Right cardiac atrium (tissue), 5 donors: ENCODE results near the gene COL15A1. TPM values are rescaled to one million over a fixed set of nuclear protein-coding genes. Genes with fewer than 3 reads are reported as not detected.
"Not testable (repeated sequence)": the region's sequence is repeated elsewhere in the genome, so short reads cannot be mapped to it uniquely, and the experiment has no call there.

Experiments used
- ATAC-seq, 2 donors: fragments of 200-7000 bp; cut with Tn5 transposase; one replicate each; pipeline versions ENCODE4 v1.8.0 to v1.9.1; 2020; ENCODE audit warnings: moderate library complexity in 2 of 2, mild to moderate bottlenecking in 1 of 2
- DNase-seq, 3 donors: peaks; one replicate each; pipeline ENCODE4 v3.0.0-alpha.2; 2020
- H3K27ac ChIP-seq: one replicate; pipeline ENCODE4 v1.5.1; 2013; ENCODE audit warnings: mild to moderate bottlenecking, low read length, control low read depth, moderate library complexity
- H3K27me3 ChIP-seq: one replicate; pipeline ENCODE4 v1.6.1; 2013; ENCODE audit not compliant: control insufficient read depth, insufficient read depth
- H3K4me1 ChIP-seq: one replicate; pipeline ENCODE4 v1.6.1; 2013; ENCODE audit warnings: low read length; ENCODE audit not compliant: control insufficient read depth, insufficient read depth
- H3K4me3 ChIP-seq: one replicate; pipeline ENCODE4 v1.5.1; 2013; ENCODE audit warnings: low read length, control low read depth
- H3K9me3 ChIP-seq: one replicate; pipeline ENCODE4 v1.6.1; 2013; ENCODE audit warnings: low read length; ENCODE audit not compliant: control insufficient read depth
- WGBS: extraction: QIAGEN DNeasy Blood & Tissue Kit; methylation state at CpG from one replicate; pipeline ENCODE4 v1.1.7; 2013; 5-methylcytosine and 5-hydroxymethylcytosine counted together
- intact Hi-C, 4 donors: fragments of 100-400 bp; cut with DNase I; formaldehyde crosslinking; loops; one replicate each; pipeline versions ENCODE4 v1.11.0 to v1.14.0; 2022 to 2023
- polyA plus RNA-seq: library from polyadenylated mRNA; stranded (reverse); fragments of 200-250 nt; gene quantifications from one replicate; pipeline ENCODE4 v1.2.3, GENCODE V29; 2013
- total RNA-seq, 4 donors: library from RNA; stranded (reverse); fragmentation: NEBNext Ultra II Directional; extraction: Animal tissue kit (Norgen Biotek cat#: 25700); gene quantifications; one replicate each; pipeline ENCODE4 v1.2.1, GENCODE V29; 2021
- donor health status: healthy with polysubstance abuse.
- donor health status: DM: no; HTN: yes; CAD: no.
- donor health status: DM: no; HTN: no; CAD: no.
- donor health status: DM: no; HTN: yes; CAD: no; lungs with severe emphysema.
- donor health status: DM: yes; HTN: yes; CAD: no.

Gene COL15A1
- total and polyA plus RNA-seq, 5 donors = 22.5 to 87.1 (median 61.2) TPM

DNA sequence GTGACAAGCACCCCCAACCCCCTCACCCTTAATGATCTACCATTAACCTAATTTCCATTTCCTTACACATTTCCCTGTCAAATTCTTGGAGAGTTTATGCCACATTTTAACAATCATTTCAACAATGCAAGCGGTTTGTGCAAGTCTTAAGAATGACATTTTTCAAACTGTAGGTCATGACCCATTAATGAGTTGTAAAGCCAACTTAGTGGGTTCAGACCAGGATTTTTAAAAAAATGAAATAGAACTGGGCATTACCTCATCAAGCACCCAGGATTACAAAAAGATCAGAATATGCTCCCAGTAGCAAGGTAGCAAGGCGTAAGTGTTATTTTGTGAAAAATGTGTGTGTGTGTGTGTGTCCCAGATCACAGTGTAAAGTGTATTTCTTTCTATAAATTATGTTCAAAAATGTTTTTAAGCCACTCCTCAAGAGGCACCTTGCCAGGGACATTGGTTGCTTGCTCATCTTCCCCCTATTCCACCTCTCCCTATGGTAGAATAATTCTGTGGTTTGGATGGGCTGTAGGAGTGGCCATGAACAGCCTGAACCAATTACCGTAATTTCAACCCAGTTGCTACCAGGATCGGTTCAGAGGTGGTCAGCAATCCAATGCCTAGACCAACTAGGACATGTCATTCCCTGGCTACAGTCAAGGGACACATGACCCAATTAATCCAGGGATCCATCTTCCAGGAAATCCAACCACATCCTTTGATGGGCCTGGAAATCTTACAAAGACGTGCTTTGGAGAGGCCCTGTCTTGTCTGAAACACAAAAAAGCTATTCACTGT is 146.8 kb downstream of the COL15A1 start:
- Histone ChIP-seq H3K4me3 (no peak overlapping the region), H3K9me3 (no peaks in the 10 kb centered on the region), H3K27ac (no peak overlapping the region), H3K27me3 (no peaks in the 10 kb centered on the region), H3K4me1 (no peaks in the 10 kb centered on the region)
- 95% methylated on average over 5 of the region's 5 CpGs for WGBS
- ATAC-seq = no peak
- intact Hi-C loops = no loop called here
- no peak for DNase-seq

- ATAC-seq = peak in 1 of 2 donors; percentile 45
- no peaks in the 10 kb centered on the region for H3K9me3 ChIP-seq
- intact Hi-C loops = no loop called here
- H3K4me1 ChIP-seq = peaks cover 4% of the 10 kb centered on the region
- 65% methylated on average over 6 of the region's 6 CpGs for WGBS
- H3K4me3 ChIP-seq = no peak overlapping the region
- H3K27me3 ChIP-seq = no peaks in the 10 kb centered on the region
- no peak overlapping the region for H3K27ac ChIP-seq
- peak in 1 of 3 donors; percentile 32 for DNase-seq
Observed at GRCh38 chr9:99092643-99093491, 149.2 kb downstream of the COL15A1 start.

GRCh38 chr9:99093492-99093791 is 149.7 kb downstream of the COL15A1 start:
- Histone ChIP-seq H3K4me1 (peaks cover 4% of the 10 kb centered on the region), H3K4me3 (no peak overlapping the region), H3K9me3 (no peaks in the 10 kb centered on the region), H3K27ac (no peak overlapping the region), H3K27me3 (no peaks in the 10 kb centered on the region)
- WGBS = 81% methylated on average over 3 of the region's 3 CpGs
- DNase-seq (no peak), ATAC-seq (no peak)
- intact Hi-C loops = no loop called here

DNA sequence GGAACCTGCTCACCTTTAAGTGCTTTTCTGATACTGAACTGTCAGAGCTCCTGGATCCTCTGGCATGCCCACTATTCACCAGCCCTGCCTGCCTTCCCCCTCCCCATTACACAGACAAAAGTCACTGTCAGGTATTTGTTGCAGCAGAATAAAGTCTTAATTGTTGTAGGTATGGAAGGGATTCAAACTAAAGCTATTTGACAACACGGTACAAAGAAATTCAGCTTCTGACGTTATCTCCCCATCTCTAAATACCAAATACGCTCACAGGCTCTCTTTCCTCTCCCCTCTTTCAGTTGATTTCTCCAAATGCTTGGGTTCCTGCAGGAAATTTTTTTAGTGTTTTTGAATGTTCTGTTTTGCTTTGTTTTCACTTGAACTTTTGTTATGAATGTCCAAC is 151.9 kb downstream of the COL15A1 start:
- no peaks in the 10 kb centered on the region for H3K9me3 ChIP-seq
- H3K4me3 ChIP-seq = no peak overlapping the region
- no peak for DNase-seq
- 89% methylated on average over 3 of the region's 3 CpGs for WGBS
- no peak for ATAC-seq
- no peak overlapping the region for H3K27ac ChIP-seq
- peaks cover 4% of the 10 kb centered on the region for H3K4me1 ChIP-seq
- intact Hi-C loops = no loop called here
- no peaks in the 10 kb centered on the region for H3K27me3 ChIP-seq

DNA sequence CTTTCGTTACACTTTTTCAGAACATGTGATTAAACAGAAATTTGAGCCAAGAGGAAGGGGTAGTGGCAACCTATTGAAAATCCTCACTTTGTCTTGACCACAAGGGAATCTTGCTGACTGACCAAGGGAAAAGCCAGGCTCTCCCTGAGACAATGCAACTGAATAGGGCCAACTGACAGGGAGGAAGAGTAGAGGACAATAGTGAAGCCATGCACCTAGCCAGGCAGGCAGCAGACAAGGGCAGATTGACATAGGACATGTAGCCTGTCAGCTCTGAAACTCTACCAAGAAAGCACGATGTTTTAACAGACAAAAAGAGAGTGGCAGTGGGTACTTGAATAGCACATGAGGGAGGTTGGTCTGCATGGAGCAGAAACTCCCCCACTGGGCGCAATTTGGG is 152.7 kb downstream of the COL15A1 start:
- no peak overlapping the region for H3K4me3 ChIP-seq
- H3K27me3 ChIP-seq = no peaks in the 10 kb centered on the region
- H3K9me3 ChIP-seq = no peaks in the 10 kb centered on the region
- H3K4me1 ChIP-seq = peaks cover 4% of the 10 kb centered on the region
- DNase-seq = no peak
- no peak for ATAC-seq
- no peak overlapping the region for H3K27ac ChIP-seq
- WGBS = 78% methylated on average over 3 of the region's 3 CpGs
- intact Hi-C loops = no loop called here

DNA sequence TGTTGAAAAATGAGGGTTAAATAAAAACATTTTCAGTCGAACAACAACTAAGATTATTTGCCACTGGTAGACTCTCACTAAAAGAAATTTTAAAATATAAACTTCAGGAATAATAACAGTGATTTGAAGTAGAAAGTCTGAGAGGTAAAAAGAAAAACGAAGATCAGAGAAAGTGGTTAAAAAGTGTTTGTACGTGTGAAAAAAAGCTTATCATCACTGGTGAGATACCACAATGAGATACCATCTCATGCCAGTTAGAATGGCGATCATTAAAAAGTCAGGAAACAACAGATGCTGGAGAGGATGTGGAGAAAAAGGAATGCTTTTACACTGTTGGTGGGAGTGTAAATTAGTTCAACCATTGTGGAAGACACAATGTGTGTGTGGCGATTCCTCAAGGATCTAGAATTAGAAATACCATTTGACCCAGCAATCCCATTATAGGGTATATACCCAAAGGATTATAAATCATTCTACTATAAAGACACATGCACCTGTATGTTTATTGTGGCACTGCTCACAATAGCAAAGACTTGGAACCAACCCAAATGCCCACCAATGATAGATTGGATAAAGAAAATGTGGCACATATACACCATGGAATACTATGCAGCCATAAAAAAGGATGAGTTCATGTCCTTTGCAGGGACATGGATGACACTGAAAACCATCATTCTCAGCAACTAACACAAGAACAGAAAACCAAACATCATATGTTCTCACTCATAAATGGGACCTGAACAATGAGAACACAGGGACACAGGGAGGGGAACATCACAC is 156.3 kb downstream of the COL15A1 start:
- H3K4me1 ChIP-seq, H3K27me3 ChIP-seq, intact Hi-C loops, H3K9me3 ChIP-seq, ATAC-seq, H3K27ac ChIP-seq, H3K4me3 ChIP-seq, DNase-seq: not testable (repeated sequence)
- 90% methylated on average over 5 of the region's 5 CpGs for WGBS

DNA sequence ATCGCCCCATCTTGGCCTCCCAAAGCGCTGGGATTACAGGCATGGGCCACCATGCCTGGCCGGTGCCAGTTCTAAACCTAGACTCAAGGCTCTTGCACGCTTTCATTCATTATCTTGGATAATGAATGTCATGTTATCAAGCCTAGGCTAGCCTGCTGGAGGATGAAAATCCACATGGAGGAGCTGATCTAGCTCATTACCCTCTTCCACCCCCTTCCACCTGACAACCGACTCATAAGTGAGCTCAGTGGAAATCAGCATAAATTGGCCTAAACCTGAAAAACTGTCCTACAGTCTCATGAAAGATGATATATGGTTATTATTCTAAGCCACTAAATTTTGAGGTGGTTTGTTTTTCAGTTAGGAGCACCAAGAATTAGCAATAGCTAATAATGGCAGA is 157.6 kb downstream of the COL15A1 start:
- Histone ChIP-seq H3K27me3 (no peaks in the 10 kb centered on the region), H3K27ac (no peak overlapping the region), H3K4me3 (no peak overlapping the region), H3K4me1 (peaks cover 4% of the 10 kb centered on the region), H3K9me3 (no peaks in the 10 kb centered on the region)
- no peak for ATAC-seq
- WGBS = 98% methylated on average over 5 of the region's 5 CpGs
- no peak for DNase-seq
- intact Hi-C loops = no loop called here

- peaks cover 5% of the 10 kb centered on the region for H3K4me1 ChIP-seq
- no peaks in the 10 kb centered on the region for H3K9me3 ChIP-seq
- H3K27me3 ChIP-seq = no peaks in the 10 kb centered on the region
- WGBS = over 99% methylated on average over 2 of the region's 2 CpGs
- H3K27ac ChIP-seq = no peak overlapping the region
- ATAC-seq (no peak), DNase-seq (no peak)
- intact Hi-C loops = no loop called here
- H3K4me3 ChIP-seq = no peak overlapping the region
Observed at GRCh38 chr9:99101812-99102211, 158.1 kb downstream of the COL15A1 start.

DNA sequence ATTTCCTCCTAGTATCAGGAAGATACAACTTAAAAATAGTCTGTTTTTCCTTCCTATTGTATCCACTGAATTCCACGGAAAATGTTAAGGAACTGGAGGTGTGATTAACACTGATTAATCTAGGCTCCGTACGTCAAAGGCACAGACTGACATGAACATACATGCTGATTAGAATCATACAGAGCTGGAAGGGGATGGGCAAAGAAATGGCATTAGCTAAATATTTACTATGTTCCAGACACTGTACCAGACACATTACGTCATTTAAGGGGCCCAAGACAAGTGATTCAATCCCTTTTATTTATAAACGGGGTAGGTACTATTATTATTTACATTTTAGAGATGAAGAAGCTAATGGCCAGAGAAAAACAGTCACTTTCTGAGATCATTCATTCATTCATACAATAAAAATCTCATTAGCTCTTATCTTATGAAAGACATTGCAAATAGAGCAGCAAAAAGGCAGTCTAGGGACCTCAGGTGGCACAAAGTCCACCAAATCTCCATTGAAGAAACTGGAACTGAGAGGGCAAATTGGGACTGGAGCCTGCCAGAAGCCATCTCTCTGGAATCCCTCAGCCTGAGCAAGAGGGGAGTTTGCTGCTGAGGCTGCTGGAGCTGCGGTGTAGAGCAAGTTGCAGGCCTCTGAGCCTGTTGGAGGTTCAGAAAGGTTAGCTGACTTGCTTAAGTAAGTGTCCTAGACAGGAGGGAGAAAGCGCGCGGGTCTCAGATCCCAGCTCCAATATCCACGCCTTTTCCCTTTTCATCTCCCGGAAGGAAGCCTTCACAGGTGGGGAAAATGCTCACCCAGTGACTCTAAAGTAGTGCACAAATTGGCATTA is 159.6 kb downstream of the COL15A1 start:
- Histone ChIP-seq H3K9me3 (no peaks in the 10 kb centered on the region), H3K4me1 (peaks cover 5% of the 10 kb centered on the region), H3K27me3 (no peaks in the 10 kb centered on the region), H3K4me3 (no peak overlapping the region), H3K27ac (peak overlapping the region; percentile 51)
- WGBS = 68% methylated on average over 11 of the region's 11 CpGs
- DNase-seq = no peak
- intact Hi-C loops = no loop called here
- no peak for ATAC-seq

- intact Hi-C loops = no loop called here
- DNase-seq (peak in 2 of 3 donors; percentile 63 to 68), ATAC-seq (peak in 1 of 2 donors; percentile 5)
- Histone ChIP-seq H3K4me1 (peaks cover 5% of the 10 kb centered on the region), H3K4me3 (peak overlapping the region; percentile 98), H3K27ac (peak overlapping the region; percentile 85), H3K27me3 (no peaks in the 10 kb centered on the region), H3K9me3 (no peaks in the 10 kb centered on the region)
- 16% methylated on average over 14 of the region's 14 CpGs for WGBS
Observed at GRCh38 chr9:99103901-99104458, 160.3 kb downstream of the COL15A1 start.
